MCF 10A (cell line): ENCODE measurements around the gene DACH1. TPM values are rescaled to one million over a fixed set of nuclear protein-coding genes. Genes with fewer than 3 reads are reported as not detected.

Experiments
- BruUV-seq: library from RNA; stranded (reverse); fragments of 400-500 nt; replicated peaks from 2 replicates; lab custom pipeline; 2021; lab: Mats Ljungman, UMichigan
- CTCF ChIA-PET: fragments of 300-600 bp; sonication (Branson Sonifier 250); formaldehyde crosslinking; extraction: SDS; loops from one replicate; lab custom pipeline; 2021; ENCODE audit warnings: antibody characterized with exemption, inconsistent platforms; lab: Yijun Ruan, JAX
- POLR2A ChIA-PET: fragments of 300-600, 350-650 bp; sonication (Branson Sonifier 250); formaldehyde crosslinking; extraction: SDS; loops from one replicate; lab custom pipeline; 2020; ENCODE audit warnings: antibody characterized with exemption, inconsistent platforms; lab: Yijun Ruan, JAX
- DNase-seq: peaks from one replicate; pipeline ENCODE4 v3.0.0-alpha.2; 2018; ENCODE audit not compliant: unreplicated experiment
- H3K27ac Mint-ChIP-seq: one replicate; pipeline ENCODE4 v1.8.0; 2022; ENCODE audit warnings: mild to moderate bottlenecking, low read depth, mixed read lengths; ENCODE audit not compliant: unreplicated experiment
- H3K27me3 Mint-ChIP-seq: one replicate; pipeline ENCODE4 v1.8.0; 2022; ENCODE audit warnings: mixed read lengths; ENCODE audit not compliant: insufficient read depth, unreplicated experiment
- H3K36me3 Mint-ChIP-seq: one replicate; pipeline ENCODE4 v1.8.0; 2022; ENCODE audit warnings: mild to moderate bottlenecking, moderate library complexity, mixed read lengths; ENCODE audit not compliant: insufficient read depth, unreplicated experiment
- H3K4me1 Mint-ChIP-seq: one replicate; pipeline ENCODE4 v1.8.0; 2022; ENCODE audit warnings: mixed read lengths; ENCODE audit not compliant: insufficient read depth, unreplicated experiment
- H3K4me3 Mint-ChIP-seq: one replicate; pipeline ENCODE4 v1.8.0; 2022; ENCODE audit warnings: mild to moderate bottlenecking, moderate library complexity, mixed read lengths; ENCODE audit not compliant: unreplicated experiment
- H3K9me3 Mint-ChIP-seq: one replicate; pipeline ENCODE4 v1.8.0; 2022; ENCODE audit warnings: mixed read lengths; ENCODE audit not compliant: unreplicated experiment
- intact Hi-C: fragments of 100-400 bp; cut with micrococcal nuclease; formaldehyde crosslinking; loops from 2 replicates; pipeline ENCODE4 v1.14.1; 2022
- total RNA-seq: library from RNA; stranded (reverse); gene quantifications from 2 replicates; pipeline ENCODE4 v1.2.3, GENCODE V29; 2022
- TF ChIP-seq, protein P1 (sequence below): fragments of 200-600 bp; IDR thresholded peaks from one replicate; pipeline ENCODE4 v1.8.0; 2022; ENCODE audit warnings: antibody characterized with exemption, mild to moderate bottlenecking; ENCODE audit not compliant: unreplicated experiment

Gene DACH1
- total RNA-seq, 1 experiment from 2014 or later = not detected

DNA sequence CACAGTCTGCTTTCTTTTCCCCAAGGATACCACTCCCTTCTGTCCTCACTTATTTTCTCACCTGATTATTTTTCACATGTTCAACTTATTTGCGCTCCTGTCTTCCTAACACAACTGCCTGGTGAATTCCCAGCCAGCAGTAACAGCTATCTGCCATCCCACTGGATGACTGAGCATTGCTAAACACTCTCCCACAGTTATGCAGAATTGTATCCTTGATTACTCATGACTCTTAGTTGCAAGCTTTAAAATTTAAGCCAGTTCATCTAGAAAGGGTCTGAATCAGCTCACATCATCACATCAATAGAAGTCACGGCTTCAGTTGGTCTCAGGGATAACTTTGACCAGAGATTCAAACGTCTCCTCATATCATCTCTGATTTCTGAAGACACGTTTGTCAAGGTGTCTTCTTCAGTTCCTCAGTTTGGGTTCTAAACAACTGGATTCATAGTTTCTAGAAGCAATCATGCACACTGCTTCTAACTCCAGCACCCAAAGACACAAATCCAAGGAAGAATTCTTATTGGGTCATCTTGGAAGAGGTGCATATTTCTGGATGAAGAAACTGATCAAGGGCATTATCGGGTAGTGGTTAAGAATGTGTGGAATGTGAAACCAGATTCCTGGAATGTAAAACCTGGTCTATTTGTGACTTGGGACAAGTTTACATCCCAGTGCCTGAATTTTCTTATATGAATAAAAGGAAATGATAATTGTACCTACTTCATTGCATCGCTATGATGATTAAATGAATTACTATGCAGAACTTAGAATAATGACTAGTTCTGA is 13.9 kb upstream of the DACH1 start:
- H3K27me3 Mint-ChIP-seq = peaks cover 42% of the 10 kb centered on the region
- ChIA-PET POLR2A (no interaction called here), CTCF (interaction anchor here (0.5 kb wide), 1 partner anchor 654 kb away, joined by 3 read pairs; no protein-coding TSS in a partner anchor)
- H3K36me3 Mint-ChIP-seq = no peaks in the 10 kb centered on the region
- no peak for DNase-seq
- intact Hi-C loops = no loop called here
- H3K4me1 Mint-ChIP-seq = no peaks in the 10 kb centered on the region
- TF ChIP-seq, protein P1, sequence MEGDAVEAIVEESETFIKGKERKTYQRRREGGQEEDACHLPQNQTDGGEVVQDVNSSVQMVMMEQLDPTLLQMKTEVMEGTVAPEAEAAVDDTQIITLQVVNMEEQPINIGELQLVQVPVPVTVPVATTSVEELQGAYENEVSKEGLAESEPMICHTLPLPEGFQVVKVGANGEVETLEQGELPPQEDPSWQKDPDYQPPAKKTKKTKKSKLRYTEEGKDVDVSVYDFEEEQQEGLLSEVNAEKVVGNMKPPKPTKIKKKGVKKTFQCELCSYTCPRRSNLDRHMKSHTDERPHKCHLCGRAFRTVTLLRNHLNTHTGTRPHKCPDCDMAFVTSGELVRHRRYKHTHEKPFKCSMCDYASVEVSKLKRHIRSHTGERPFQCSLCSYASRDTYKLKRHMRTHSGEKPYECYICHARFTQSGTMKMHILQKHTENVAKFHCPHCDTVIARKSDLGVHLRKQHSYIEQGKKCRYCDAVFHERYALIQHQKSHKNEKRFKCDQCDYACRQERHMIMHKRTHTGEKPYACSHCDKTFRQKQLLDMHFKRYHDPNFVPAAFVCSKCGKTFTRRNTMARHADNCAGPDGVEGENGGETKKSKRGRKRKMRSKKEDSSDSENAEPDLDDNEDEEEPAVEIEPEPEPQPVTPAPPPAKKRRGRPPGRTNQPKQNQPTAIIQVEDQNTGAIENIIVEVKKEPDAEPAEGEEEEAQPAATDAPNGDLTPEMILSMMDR = no peak
- H3K4me3 Mint-ChIP-seq = no peak overlapping the region
- no peaks in the 10 kb centered on the region for H3K9me3 Mint-ChIP-seq
- BruUV-seq = no TSS peak
- no peak overlapping the region for H3K27ac Mint-ChIP-seq

DNA sequence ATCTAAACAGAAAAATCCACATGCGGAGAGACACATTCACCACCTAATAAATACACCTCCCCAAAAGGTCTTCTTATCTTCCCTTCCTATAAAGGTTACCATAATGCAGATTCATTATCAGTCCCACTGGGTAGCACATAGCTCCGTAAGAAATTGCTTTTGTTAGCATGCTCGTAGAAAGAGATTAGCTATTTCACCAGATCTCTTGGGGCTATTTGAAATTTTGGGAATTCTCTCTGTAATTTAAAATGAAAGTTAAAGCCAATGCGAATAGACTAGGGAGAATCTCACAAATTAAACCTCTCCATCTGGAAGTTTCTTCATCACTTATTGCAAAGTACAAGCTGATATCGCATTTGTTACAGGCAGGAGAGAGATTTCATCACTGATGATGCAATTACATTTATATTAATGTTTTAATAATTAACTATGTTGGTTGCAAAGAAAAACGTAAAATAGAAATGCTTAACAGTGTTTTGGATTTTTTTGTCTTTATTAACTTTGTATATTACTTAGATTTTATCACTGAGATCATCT is 12.9 kb upstream of the DACH1 start:
- TF ChIP-seq, protein P1 = no peak
- Mint-ChIP-seq H3K4me3 (no peak overlapping the region), H3K36me3 (no peaks in the 10 kb centered on the region), H3K27me3 (peaks cover 53% of the 10 kb centered on the region), H3K27ac (no peak overlapping the region), H3K9me3 (no peaks in the 10 kb centered on the region), H3K4me1 (no peaks in the 10 kb centered on the region)
- CTCF ChIA-PET = interaction anchor here (0.6 to 1.6 kb wide), 7 partner anchors 8 to 361 kb away, joined by 3 to 6 read pairs (median 3); no protein-coding TSS in a partner anchor
- DNase-seq = no peak
- intact Hi-C loops = no loop called here
- no TSS peak for BruUV-seq
- POLR2A ChIA-PET = no interaction called here

DNA sequence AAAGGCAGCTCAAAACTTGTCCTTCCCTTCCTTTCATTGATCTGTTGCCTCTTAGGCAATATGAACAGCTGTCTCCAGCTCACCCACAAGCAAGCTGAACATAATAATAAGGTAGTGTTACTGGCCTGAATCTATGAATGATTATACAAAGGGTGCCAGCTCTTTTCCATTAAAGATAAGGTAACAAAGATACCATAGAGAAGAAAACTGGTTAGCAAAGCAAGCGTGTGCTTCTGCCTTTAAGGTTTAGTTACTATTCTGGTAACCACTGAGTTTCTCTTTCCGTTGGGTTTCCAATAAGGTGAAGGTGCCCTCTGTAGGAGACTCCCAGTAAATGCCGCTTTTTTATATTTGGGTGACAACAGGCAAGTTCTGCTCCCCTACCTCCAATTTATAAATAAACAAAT is 12.1 kb upstream of the DACH1 start:
- Mint-ChIP-seq H3K4me1 (no peaks in the 10 kb centered on the region), H3K4me3 (no peak overlapping the region), H3K27ac (no peak overlapping the region), H3K9me3 (no peaks in the 10 kb centered on the region), H3K27me3 (peaks cover 60% of the 10 kb centered on the region), H3K36me3 (no peaks in the 10 kb centered on the region)
- DNase-seq = peak; percentile 26
- ChIA-PET CTCF (interaction anchor here (0.6 to 1.6 kb wide), 12 partner anchors 9 to 593 kb away, joined by 3 to 6 read pairs (median 4); no protein-coding TSS in a partner anchor), POLR2A (no interaction called here)
- BruUV-seq = no TSS peak
- TF ChIP-seq, protein P1 = peak; percentile 49
- intact Hi-C loops = no loop called here

DNA sequence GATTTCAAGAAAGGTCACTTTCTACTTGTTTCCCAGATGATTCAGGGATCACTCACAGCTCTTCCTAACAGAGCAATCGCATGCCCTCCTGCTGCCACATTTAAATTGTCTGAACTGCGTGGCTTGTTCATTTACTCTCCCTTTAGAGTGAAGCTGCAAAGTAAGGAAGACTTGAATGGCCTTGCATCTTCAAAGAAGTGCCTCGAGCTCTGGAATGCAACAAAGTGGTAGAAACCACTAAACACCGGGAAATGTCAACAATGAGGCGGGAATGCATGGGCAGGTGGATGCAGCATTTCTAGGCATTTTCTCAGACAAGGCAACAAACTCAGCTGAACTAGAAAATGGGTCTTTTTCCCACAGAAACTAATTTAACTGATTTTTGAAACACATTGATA is 10.3 kb upstream of the DACH1 start:
- POLR2A ChIA-PET = no interaction called here
- H3K36me3 Mint-ChIP-seq = no peaks in the 10 kb centered on the region
- peaks cover 71% of the 10 kb centered on the region for H3K27me3 Mint-ChIP-seq

More for the DNA sequence above, 10.3 kb upstream of the DACH1 start:
- Mint-ChIP-seq H3K27ac (no peak overlapping the region), H3K4me3 (no peak overlapping the region), H3K9me3 (no peaks in the 10 kb centered on the region), H3K4me1 (no peaks in the 10 kb centered on the region)
- CTCF ChIA-PET = interaction anchor here (0.7 to 1.2 kb wide), 2 partner anchors 13 to 27 kb away, joined by 3 read pairs; no protein-coding TSS in a partner anchor
- no peak for DNase-seq
- TF ChIP-seq, protein P1 = no peak
- BruUV-seq = no TSS peak
- intact Hi-C loops = no loop called here
